Activated CD4-positive, alpha-beta T cell treated with anti-CD3 and anti-CD28 coated beads, Interleukin-2, amount 50 U/mL, for 16 hours (primary cell): ENCODE data around the gene GNG2.

ENCODE experiments used
- DNase-seq: peaks from one replicate; pipeline ENCODE4 v3.0.0-alpha.2; 2020

Gene GNG2

GRCh38 chr14:52000696-52001095 is 140.3 kb downstream of the GNG2 start:
- DNase-seq: no peak

- DNase-seq: no peak
Measured at GRCh38 chr14:52002542-52002941, 142.1 kb downstream of the GNG2 start.

GRCh38 chr14:52003324-52003723 is 142.9 kb downstream of the GNG2 start:
- no peak for DNase-seq

- DNase-seq: no peak
Measured at GRCh38 chr14:52005625-52006024, 145.2 kb downstream of the GNG2 start.

- no peak for DNase-seq
Measured at GRCh38 chr14:52006361-52006760, 145.9 kb downstream of the GNG2 start.

GRCh38 chr14:52007211-52007610 is 146.8 kb downstream of the GNG2 start:
- no peak for DNase-seq

GRCh38 chr14:52007637-52008036 is 147.2 kb downstream of the GNG2 start:
- no peak for DNase-seq

GRCh38 chr14:52008136-52008535 is 147.7 kb downstream of the GNG2 start:
- no peak for DNase-seq

GRCh38 chr14:52010173-52010693 is 149.8 kb downstream of the GNG2 start:
- no peak for DNase-seq

- DNase-seq: no peak
Measured at GRCh38 chr14:52011523-52011922, 151.1 kb downstream of the GNG2 start.

- DNase-seq: no peak
Measured at GRCh38 chr14:52012635-52013034, 152.2 kb downstream of the GNG2 start.

- DNase-seq: no peak
Measured at GRCh38 chr14:52013984-52014600, 153.7 kb downstream of the GNG2 start.

- no peak for DNase-seq
Measured at GRCh38 chr14:52014601-52015267, 154.3 kb downstream of the GNG2 start.

- DNase-seq: no peak
Measured at GRCh38 chr14:52015411-52016030, 155.1 kb downstream of the GNG2 start.

GRCh38 chr14:52018252-52018651 is 157.8 kb downstream of the GNG2 start:
- DNase-seq: no peak

- DNase-seq: no peak
Measured at GRCh38 chr14:52018970-52019369, 158.6 kb downstream of the GNG2 start.
